DMS 273 (cell line): ENCODE results near the gene ZNF286A.
A peak's percentile ranks its signal among the peaks of the same experiment; 100 is the strongest.

Experiments used
- DNase-seq: peaks from one replicate; lab custom pipeline; 2025; ENCODE audit not compliant: unreplicated experiment; lab: John Stamatoyannopoulos, UW

ZNF286A gene

DNA sequence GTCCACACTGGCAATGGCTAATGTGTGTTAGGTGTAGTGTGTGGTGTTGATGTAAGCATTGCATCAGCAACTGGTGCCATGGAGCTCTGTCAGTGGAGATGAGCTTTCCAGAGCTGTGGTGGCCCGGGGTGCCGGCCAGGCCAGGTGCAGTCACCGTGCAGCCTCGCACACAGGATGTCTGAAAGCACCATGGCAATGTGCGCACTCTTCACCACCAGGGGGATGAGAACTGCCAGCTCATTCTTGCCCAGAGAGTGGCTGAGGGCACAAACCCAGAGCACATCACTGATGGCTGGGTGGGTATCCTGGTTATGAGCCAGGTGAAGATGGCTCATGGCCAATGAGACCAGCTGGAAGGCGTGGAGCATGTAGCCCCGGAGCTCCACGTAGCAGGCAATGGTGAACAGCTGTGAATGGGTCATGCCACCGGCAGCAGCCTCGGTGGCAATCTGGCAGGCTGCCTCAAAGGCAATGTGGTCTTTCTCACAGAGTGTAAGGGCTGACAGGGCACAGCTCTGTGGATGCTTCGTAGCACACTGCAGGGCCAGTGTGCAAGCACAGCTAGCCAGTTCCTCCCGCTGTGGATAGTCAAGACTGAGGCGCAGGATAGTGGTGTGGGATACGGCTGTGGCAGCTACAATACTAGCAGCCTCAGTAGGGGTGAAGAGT is 69.4 kb downstream of the ZNF286A start:
- peak; percentile 77 for DNase-seq
